MG63 (cell line): Measurements from ENCODE around the gene PIAS1. TPM values are rescaled to one million over a fixed set of nuclear protein-coding genes. Genes with fewer than 3 reads are reported as not detected.

Experiments
- DNase-seq: peaks from one replicate; pipeline ENCODE4 v3.0.0-alpha.2; 2020
- H3K27me3 ChIP-seq: fragments of 250-450 bp; sonication (Bioruptor Pico); 2 replicates; pipeline ENCODE4 v1.5.1; 2020; ENCODE audit warnings: mild to moderate bottlenecking, moderate library complexity
- H3K36me3 ChIP-seq: fragments of 250-450 bp; sonication (Bioruptor Pico); 2 replicates; pipeline ENCODE4 v1.5.1; 2020; ENCODE audit warnings: mild to moderate bottlenecking, moderate library complexity
- H3K4me3 ChIP-seq: fragments of 250-450 bp; sonication (Bioruptor Pico); 2 replicates; pipeline ENCODE4 v1.5.1; 2020; ENCODE audit warnings: mild to moderate bottlenecking, moderate library complexity
- H3K9me3 ChIP-seq: fragments of 250-450 bp; sonication (Bioruptor Pico); 2 replicates; pipeline ENCODE4 v1.5.1; 2020; ENCODE audit warnings: mild to moderate bottlenecking, moderate library complexity
- total RNA-seq: library from RNA; depleted of rRNA; stranded (reverse); fragments of >200 nt; shearing (Covaris generic); gene quantifications from 2 replicates; pipeline ENCODE4 v1.2.3, GENCODE V29; 2014; ENCODE audit warnings: low replicate concordance

The PIAS1 gene
- total RNA-seq, 1 experiment from 2014 or later, result 30.4 TPM

GRCh38 chr15:68173119-68173518, 119.0 kb downstream of the PIAS1 start:
- Histone ChIP-seq H3K9me3 (no peaks in the 10 kb centered on the region), H3K36me3 (peaks cover 31% of the 10 kb centered on the region), H3K4me3 (no peak overlapping the region), H3K27me3 (no peaks in the 10 kb centered on the region)
- no peak for DNase-seq

- Histone ChIP-seq H3K27me3 (no peaks in the 10 kb centered on the region), H3K36me3 (peaks cover 22% of the 10 kb centered on the region), H3K9me3 (no peaks in the 10 kb centered on the region), H3K4me3 (no peak overlapping the region)
- DNase-seq, result no peak
Observed at GRCh38 chr15:68175526-68175925, 121.4 kb downstream of the PIAS1 start.

- Histone ChIP-seq H3K36me3 (peaks cover 31% of the 10 kb centered on the region), H3K27me3 (no peaks in the 10 kb centered on the region), H3K4me3 (no peak overlapping the region), H3K9me3 (no peaks in the 10 kb centered on the region)
- DNase-seq, result no peak
Observed at GRCh38 chr15:68176601-68177000, 122.5 kb downstream of the PIAS1 start.

- Histone ChIP-seq H3K9me3 (no peaks in the 10 kb centered on the region), H3K27me3 (no peaks in the 10 kb centered on the region), H3K4me3 (no peak overlapping the region), H3K36me3 (peaks cover 35% of the 10 kb centered on the region)
- DNase-seq, result no peak
Observed at GRCh38 chr15:68177742-68178141, 123.6 kb downstream of the PIAS1 start.

- H3K9me3 ChIP-seq, result 0 out of 2 replicates have a peak, but pooled peaks cover 4% of the 10 kb centered on the region
- H3K27me3 ChIP-seq, result no peaks in the 10 kb centered on the region
- H3K4me3 ChIP-seq, result no peak overlapping the region
- no peak for DNase-seq
- peaks cover 56% of the 10 kb centered on the region for H3K36me3 ChIP-seq
Observed at GRCh38 chr15:68183616-68184315, 129.7 kb downstream of the PIAS1 start.

GRCh38 chr15:68184616-68185480, 130.7 kb downstream of the PIAS1 start:
- no peak for DNase-seq
- no peaks in the 10 kb centered on the region for H3K27me3 ChIP-seq
- no peak overlapping the region for H3K4me3 ChIP-seq
- 0 out of 2 replicates have a peak, but pooled peaks cover 4% of the 10 kb centered on the region for H3K9me3 ChIP-seq
- peaks cover 67% of the 10 kb centered on the region for H3K36me3 ChIP-seq

GRCh38 chr15:68186671-68187397, 132.7 kb downstream of the PIAS1 start:
- H3K36me3 ChIP-seq, result peaks cover 64% of the 10 kb centered on the region

GRCh38 chr15:68187559-68187958, 133.4 kb downstream of the PIAS1 start:
- peaks cover 69% of the 10 kb centered on the region for H3K36me3 ChIP-seq
- peak; percentile 40 for DNase-seq
- no peaks in the 10 kb centered on the region for H3K27me3 ChIP-seq
- H3K9me3 ChIP-seq, result 0 out of 2 replicates have a peak, but pooled peaks cover 4% of the 10 kb centered on the region
- H3K4me3 ChIP-seq, result no peak overlapping the region

More at GRCh38 chr15:68186671-68187397, 132.7 kb downstream of the PIAS1 start:
- DNase-seq, result peak; percentile 63
- Histone ChIP-seq H3K9me3 (0 out of 2 replicates have a peak, but pooled peaks cover 4% of the 10 kb centered on the region), H3K4me3 (no peak overlapping the region), H3K27me3 (no peaks in the 10 kb centered on the region)

GRCh38 chr15:68188647-68189046, 134.5 kb downstream of the PIAS1 start:
- DNase-seq, result no peak
- Histone ChIP-seq H3K27me3 (no peaks in the 10 kb centered on the region), H3K9me3 (0 out of 2 replicates have a peak, but pooled peaks cover 4% of the 10 kb centered on the region), H3K36me3 (peaks cover 72% of the 10 kb centered on the region), H3K4me3 (no peak overlapping the region)

- Histone ChIP-seq H3K27me3 (no peaks in the 10 kb centered on the region), H3K4me3 (no peak overlapping the region), H3K36me3 (peaks cover 66% of the 10 kb centered on the region), H3K9me3 (0 out of 2 replicates have a peak, but pooled peaks cover 4% of the 10 kb centered on the region)
- no peak for DNase-seq
Observed at GRCh38 chr15:68190048-68190447, 135.9 kb downstream of the PIAS1 start.

GRCh38 chr15:68191555-68191954, 137.4 kb downstream of the PIAS1 start:
- no peak for DNase-seq
- Histone ChIP-seq H3K36me3 (peaks cover 68% of the 10 kb centered on the region), H3K27me3 (no peaks in the 10 kb centered on the region)

GRCh38 chr15:68192117-68192516, 138.0 kb downstream of the PIAS1 start:
- Histone ChIP-seq H3K27me3 (no peaks in the 10 kb centered on the region), H3K9me3 (0 out of 2 replicates have a peak, but pooled peaks cover 4% of the 10 kb centered on the region), H3K4me3 (no peak overlapping the region), H3K36me3 (peaks cover 68% of the 10 kb centered on the region)
- DNase-seq, result no peak

More at GRCh38 chr15:68191555-68191954, 137.4 kb downstream of the PIAS1 start:
- Histone ChIP-seq H3K4me3 (no peak overlapping the region), H3K9me3 (0 out of 2 replicates have a peak, but pooled peaks cover 4% of the 10 kb centered on the region)

- no peaks in the 10 kb centered on the region for H3K9me3 ChIP-seq
- H3K27me3 ChIP-seq, result no peaks in the 10 kb centered on the region
- H3K4me3 ChIP-seq, result no peak overlapping the region
- DNase-seq, result no peak
- H3K36me3 ChIP-seq, result peaks cover 68% of the 10 kb centered on the region
Observed at GRCh38 chr15:68192804-68193486, 138.8 kb downstream of the PIAS1 start.

GRCh38 chr15:68195336-68196112, 141.4 kb downstream of the PIAS1 start:
- no peaks in the 10 kb centered on the region for H3K9me3 ChIP-seq
- H3K4me3 ChIP-seq, result no peak overlapping the region
- no peaks in the 10 kb centered on the region for H3K27me3 ChIP-seq
- peaks cover 46% of the 10 kb centered on the region for H3K36me3 ChIP-seq
- DNase-seq, result no peak

- H3K36me3 ChIP-seq, result peaks cover 45% of the 10 kb centered on the region
- no peaks in the 10 kb centered on the region for H3K9me3 ChIP-seq
- H3K27me3 ChIP-seq, result no peaks in the 10 kb centered on the region
- no peak for DNase-seq
- H3K4me3 ChIP-seq, result no peak overlapping the region
Observed at GRCh38 chr15:68196445-68197169, 142.5 kb downstream of the PIAS1 start.
